Kidney (tissue), 14 donors: Measurements from ENCODE around the gene SIRPD. TPM values are rescaled to one million over a fixed set of nuclear protein-coding genes. Genes with fewer than 3 reads are reported as not detected.

Experiments used
- DNase-seq, 5 donors: peaks; one replicate each; pipeline ENCODE4 v3.0.0-alpha.2; 2013 to 2020
- FAIRE-seq: peaks from 2 replicates; lab custom pipeline; 2012; peaks lifted over from hg19 to GRCh38; lab: Jason Lieb, UNC
- H3K27ac ChIP-seq, 2 donors: one replicate each; pipeline ENCODE4 v1.7.0; 2013; ENCODE audit warnings: low read depth in 2 of 2, low read length in 2 of 2, inconsistent platforms in 1 of 2
- H3K27me3 ChIP-seq: one replicate; pipeline ENCODE4 v1.7.1; 2013; ENCODE audit warnings: low read length, inconsistent platforms; ENCODE audit not compliant: control insufficient read depth, insufficient read depth
- H3K36me3 ChIP-seq, 3 donors: one replicate each; pipeline versions ENCODE4 v1.7.0 to v1.7.1; 2013; ENCODE audit warnings: low read length in 3 of 3, control low read depth in 1 of 3, inconsistent platforms in 1 of 3; ENCODE audit not compliant: insufficient read depth in 3 of 3, control insufficient read depth in 2 of 3
- H3K4me1 ChIP-seq, 3 donors: one replicate each; pipeline versions ENCODE4 v1.7.0 to v1.7.1; 2013; ENCODE audit warnings: low read length in 3 of 3, inconsistent platforms in 1 of 3, low read depth in 1 of 3; ENCODE audit not compliant: control insufficient read depth in 2 of 3, insufficient read depth in 2 of 3
- H3K4me3 ChIP-seq, 3 donors: one replicate each; pipeline versions ENCODE4 v1.7.0 to v1.8.1; 2013; ENCODE audit warnings: low read length in 3 of 3, control low read depth in 1 of 3, inconsistent platforms in 1 of 3
- H3K9ac ChIP-seq, 3 donors: one replicate each; pipeline versions ENCODE4 v1.7.0 to v1.7.1; 2013; ENCODE audit warnings: low read length in 3 of 3, control low read depth in 1 of 3, inconsistent platforms in 1 of 3
- H3K9me3 ChIP-seq, 3 donors: one replicate each; pipeline versions ENCODE4 v1.7.0 to v1.7.1; 2013; ENCODE audit warnings: low read length in 3 of 3, control low read depth in 1 of 3, inconsistent platforms in 1 of 3; ENCODE audit not compliant: control insufficient read depth in 2 of 3, insufficient read depth in 1 of 3
- CTCF ChIP-seq: IDR thresholded peaks from 3 replicates; pipeline ENCODE4 v1.5.1; 2012; ENCODE audit warnings: mild to moderate bottlenecking, moderate library complexity, borderline replicate concordance; ENCODE audit not compliant: insufficient read depth; ENCODE audit errors: extremely low read depth
- intact Hi-C: fragments of 100-400 bp; cut with DNase I; formaldehyde crosslinking; loops from one replicate; pipeline ENCODE4 v1.11.1; 2022
- polyA plus RNA-seq: library from polyadenylated mRNA; stranded (reverse); fragments of 350-450 nt; fragmentation: Illumina TruSeq; extraction: RNeasy Lipid Tissue Mini Kit (QIAGEN cat#74804); gene quantifications from one replicate; pipeline ENCODE4 v1.2.3, GENCODE V29; 2014; ENCODE audit warnings: low read depth, low replicate concordance; ENCODE audit not compliant: insufficient read depth
- total RNA-seq: library from RNA; stranded (reverse); fragmentation: NEBNext Ultra II Directional; extraction: Animal tissue kit (Norgen Biotek cat#: 25700); gene quantifications from one replicate; pipeline ENCODE4 v1.2.1, GENCODE V29; 2021
- donor health status: control.
- donor health status: control.
- donor health status: control.
- donor health status: control.
- donor health status: control.
- donor health status: DM: yes; HTN: yes; CAD: no.
- donor health status: Normal renal cell carcinoma (clear cell type).

Gene SIRPD
- total and polyA plus RNA-seq, 2 donors from 2014 or later: 0.35 TPM; not detected in 1

GRCh38 chr20:1505871-1506270 lies 51.6 kb downstream of the SIRPD start:
- TF ChIP-seq CTCF: no peak
- no peak overlapping the region for H3K9ac ChIP-seq
- H3K4me3 ChIP-seq: no peak overlapping the region
- FAIRE-seq: no peak
- no peaks in the 10 kb centered on the region for H3K4me1 ChIP-seq
- no peaks in the 10 kb centered on the region for H3K36me3 ChIP-seq
- no peaks in the 10 kb centered on the region for H3K9me3 ChIP-seq
- no peaks in the 10 kb centered on the region for H3K27me3 ChIP-seq
- H3K27ac ChIP-seq: no peak overlapping the region
- intact Hi-C loops: no loop called here
- no peak for DNase-seq

DNA sequence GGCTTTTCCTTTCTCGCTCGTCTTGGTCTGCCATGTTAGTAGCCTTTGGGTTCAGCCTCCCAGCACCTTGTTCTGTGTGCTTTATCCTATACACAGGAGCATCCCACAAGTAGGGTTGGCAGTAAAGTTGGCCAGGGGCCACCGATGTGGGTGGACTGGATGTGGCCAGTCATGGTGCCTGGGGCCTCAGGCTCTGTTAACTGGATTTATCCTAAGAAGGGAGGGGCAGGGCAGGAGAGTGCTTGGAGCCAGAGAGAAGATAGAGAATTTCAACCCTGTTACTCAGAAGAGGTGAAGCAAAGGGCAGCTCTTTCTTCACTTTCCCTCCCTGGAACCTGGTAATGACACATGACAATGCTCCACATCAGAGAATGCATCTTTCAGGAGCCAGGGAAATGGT lies 52.1 kb downstream of the SIRPD start:
- H3K27ac ChIP-seq: no peak overlapping the region
- no peaks in the 10 kb centered on the region for H3K36me3 ChIP-seq
- H3K9ac ChIP-seq: no peak overlapping the region
- no peaks in the 10 kb centered on the region for H3K4me1 ChIP-seq
- intact Hi-C loops: no loop called here
- no peak for TF ChIP-seq CTCF
- no peaks in the 10 kb centered on the region for H3K9me3 ChIP-seq
- DNase-seq (no peak), FAIRE-seq (no peak)
- no peaks in the 10 kb centered on the region for H3K27me3 ChIP-seq
- H3K4me3 ChIP-seq: no peak overlapping the region

- peak; percentile 96 for TF ChIP-seq CTCF
- DNase-seq (peak; percentile 57 to 85 (median 79)), FAIRE-seq (peak; percentile 88)
- intact Hi-C loops: no loop called here
- Histone ChIP-seq H3K27me3 (no peaks in the 10 kb centered on the region), H3K4me1 (no peaks in the 10 kb centered on the region), H3K36me3 (no peaks in the 10 kb centered on the region), H3K9ac (no peak overlapping the region), H3K27ac (no peak overlapping the region), H3K4me3 (no peak overlapping the region), H3K9me3 (no peaks in the 10 kb centered on the region)
Observed at GRCh38 chr20:1503564-1504227, 53.8 kb downstream of the SIRPD start.

GRCh38 chr20:1500496-1500895 lies 57.0 kb downstream of the SIRPD start:
- Histone ChIP-seq H3K9me3 (no peaks in the 10 kb centered on the region), H3K27ac (no peak overlapping the region), H3K4me1 (no peaks in the 10 kb centered on the region), H3K36me3 (no peaks in the 10 kb centered on the region), H3K4me3 (no peak overlapping the region), H3K9ac (no peak overlapping the region), H3K27me3 (no peaks in the 10 kb centered on the region)
- intact Hi-C loops: no loop called here
- DNase-seq: no peak
- no peak for FAIRE-seq
- TF ChIP-seq CTCF: no peak
